Loucy (cell line): ENCODE measurements around the gene MT1H.

ENCODE experiments used
- EZH2phosphoT487 ChIP-seq: fragments of 200-600 bp; IDR thresholded peaks from 2 replicates; pipeline ENCODE4 v1.6.1; 2018; ENCODE audit warnings: antibody characterized with exemption, mild to moderate bottlenecking, moderate library complexity, borderline replicate concordance
- TF ChIP-seq, protein P1 (sequence below): fragments of 200-600 bp; sonication (generic); conservative IDR thresholded peaks from 2 replicates; pipeline ENCODE4 v1.5.1; 2014; ENCODE audit warnings: mild to moderate bottlenecking, antibody characterized with exemption, low read length

DNA sequence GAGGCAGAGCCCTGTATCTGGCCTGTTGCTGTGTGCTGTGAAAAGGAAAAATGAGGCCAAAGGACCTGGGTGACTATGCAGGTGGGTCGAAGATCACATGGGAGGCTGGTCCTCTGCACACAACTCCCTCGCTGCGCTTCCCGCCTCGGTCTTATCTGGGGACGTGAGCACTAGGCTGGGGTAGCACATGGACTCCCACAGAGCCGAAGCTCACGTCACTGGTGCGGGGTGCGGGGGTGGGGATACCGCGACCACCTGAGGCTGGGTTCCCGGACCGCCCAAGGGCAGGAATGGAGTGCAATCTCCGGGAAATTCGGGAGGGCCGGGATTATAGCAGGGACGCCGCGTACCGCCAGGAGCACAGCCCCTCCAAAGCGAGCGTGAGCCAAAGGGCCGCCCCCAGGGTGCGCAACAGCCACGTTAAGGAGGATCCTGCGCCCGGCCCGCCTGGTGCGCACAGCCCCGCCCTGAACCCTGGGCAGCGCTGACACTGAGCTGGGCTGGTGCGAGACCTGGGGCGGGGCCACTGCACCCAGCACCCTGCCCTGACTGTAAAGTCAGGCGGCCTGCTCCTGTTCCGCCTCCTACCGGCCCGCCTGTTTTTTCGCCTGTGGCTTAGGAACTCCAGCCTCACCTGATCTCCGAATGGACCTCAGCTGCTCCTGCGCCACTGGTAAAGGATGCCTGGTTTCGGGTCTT, 26.4 kb upstream of the MT1H start:
- TF ChIP-seq, protein P1, sequence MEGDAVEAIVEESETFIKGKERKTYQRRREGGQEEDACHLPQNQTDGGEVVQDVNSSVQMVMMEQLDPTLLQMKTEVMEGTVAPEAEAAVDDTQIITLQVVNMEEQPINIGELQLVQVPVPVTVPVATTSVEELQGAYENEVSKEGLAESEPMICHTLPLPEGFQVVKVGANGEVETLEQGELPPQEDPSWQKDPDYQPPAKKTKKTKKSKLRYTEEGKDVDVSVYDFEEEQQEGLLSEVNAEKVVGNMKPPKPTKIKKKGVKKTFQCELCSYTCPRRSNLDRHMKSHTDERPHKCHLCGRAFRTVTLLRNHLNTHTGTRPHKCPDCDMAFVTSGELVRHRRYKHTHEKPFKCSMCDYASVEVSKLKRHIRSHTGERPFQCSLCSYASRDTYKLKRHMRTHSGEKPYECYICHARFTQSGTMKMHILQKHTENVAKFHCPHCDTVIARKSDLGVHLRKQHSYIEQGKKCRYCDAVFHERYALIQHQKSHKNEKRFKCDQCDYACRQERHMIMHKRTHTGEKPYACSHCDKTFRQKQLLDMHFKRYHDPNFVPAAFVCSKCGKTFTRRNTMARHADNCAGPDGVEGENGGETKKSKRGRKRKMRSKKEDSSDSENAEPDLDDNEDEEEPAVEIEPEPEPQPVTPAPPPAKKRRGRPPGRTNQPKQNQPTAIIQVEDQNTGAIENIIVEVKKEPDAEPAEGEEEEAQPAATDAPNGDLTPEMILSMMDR: peak; percentile 12; the same call in 1 of the 2 replicates
- TF ChIP-seq EZH2phosphoT487: no peak
